Thoracic aorta (tissue), 2 donors: ENCODE measurements around the gene POLR3E. TPM values are rescaled to one million over a fixed set of nuclear protein-coding genes. Genes with fewer than 3 reads are reported as not detected.
A peak's percentile ranks its signal among the peaks of the same experiment; 100 is the strongest.

ENCODE experiments used
- ATAC-seq: fragments of 150-250 bp; one replicate; pipeline ENCODE4 v1.8.0; 2017; ENCODE audit warnings: low read depth; ENCODE audit not compliant: insufficient number of reproducible peaks, low FRiP score
- DNase-seq: peaks from one replicate; pipeline ENCODE4 v3.0.0-alpha.2; 2020; ENCODE audit warnings: low spot score
- H3K27ac ChIP-seq, 2 donors: fragments of 200-600 bp; sonication (generic); 1 replicate in 1 of 2; 2 replicates in 1 of 2; pipeline ENCODE4 v1.5.1; 2016; ENCODE audit warnings: mild to moderate bottlenecking in 2 of 2, moderate library complexity in 2 of 2
- H3K27me3 ChIP-seq: fragments of 200-600 bp; sonication (generic); replicated peaks from 2 replicates; pipeline ENCODE4 v1.6.0; 2016; ENCODE audit warnings: mild to moderate bottlenecking; ENCODE audit not compliant: insufficient read depth
- H3K36me3 ChIP-seq: fragments of 200-600 bp; sonication (generic); one replicate; pipeline ENCODE4 v1.5.1; 2016
- H3K4me1 ChIP-seq, 2 donors: fragments of 200-600 bp; sonication (generic); 1 replicate in 1 of 2; 2 replicates in 1 of 2; pipeline versions ENCODE4 v1.5.1 to v1.6.0; 2016; ENCODE audit warnings: low read depth in 2 of 2, mild to moderate bottlenecking in 1 of 2; ENCODE audit not compliant: control insufficient read depth in 1 of 2
- H3K4me3 ChIP-seq: fragments of 200-600 bp; sonication (generic); 2 replicates; pipeline ENCODE4 v1.5.1; 2016; ENCODE audit warnings: mild to moderate bottlenecking
- H3K9me3 ChIP-seq: fragments of 200-600 bp; sonication (generic); 2 replicates; pipeline ENCODE4 v1.5.1; 2016
- CTCF ChIP-seq: fragments of 200-600 bp; sonication (generic); IDR thresholded peaks from one replicate; pipeline ENCODE4 v1.5.1; 2019; ENCODE audit warnings: antibody characterized with exemption
- total RNA-seq, 2 donors: library from RNA; depleted of rRNA; stranded (reverse); fragments of >200 nt; gene quantifications; one replicate each; pipeline versions ENCODE4 v1.1.0 to v1.2.3, GENCODE V29; 2016

POLR3E gene
- total RNA-seq, 2 donors from 2014 or later: 62.9 to 112 TPM

GRCh38 chr16:22291860-22292318 lies 5.3 kb upstream of the POLR3E start:
- ATAC-seq: no peak
- no peak overlapping the region for H3K27ac ChIP-seq
- DNase-seq: no peak
- no peak for TF ChIP-seq CTCF
- no peaks in the 10 kb centered on the region for H3K36me3 ChIP-seq
- H3K4me3 ChIP-seq: no peak overlapping the region
- H3K27me3 ChIP-seq: no peaks in the 10 kb centered on the region
- no peaks in the 10 kb centered on the region for H3K9me3 ChIP-seq
- peaks cover 0 to 13% of the 10 kb centered on the region in 2 donors for H3K4me1 ChIP-seq

GRCh38 chr16:22292320-22292719 lies 4.9 kb upstream of the POLR3E start:
- Histone ChIP-seq H3K4me3 (no peak overlapping the region), H3K27me3 (no peaks in the 10 kb centered on the region), H3K4me1 (peaks cover 0 to 13% of the 10 kb centered on the region in 2 donors), H3K36me3 (no peaks in the 10 kb centered on the region), H3K27ac (no peak overlapping the region), H3K9me3 (no peaks in the 10 kb centered on the region)
- TF ChIP-seq CTCF: no peak
- ATAC-seq (no peak), DNase-seq (no peak)

GRCh38 chr16:22293137-22294106 lies 3.8 kb upstream of the POLR3E start:
- ATAC-seq (no peak), DNase-seq (no peak)
- Histone ChIP-seq H3K4me3 (no peak overlapping the region), H3K27ac (no peak overlapping the region), H3K9me3 (no peaks in the 10 kb centered on the region), H3K4me1 (peaks cover 0 to 13% of the 10 kb centered on the region in 2 donors), H3K27me3 (no peaks in the 10 kb centered on the region), H3K36me3 (no peaks in the 10 kb centered on the region)
- no peak for TF ChIP-seq CTCF

GRCh38 chr16:22296225-22297113 lies 740 bp upstream of the POLR3E start:
- no peak for TF ChIP-seq CTCF
- H3K9me3 ChIP-seq: no peaks in the 10 kb centered on the region
- no peaks in the 10 kb centered on the region for H3K27me3 ChIP-seq
- H3K27ac ChIP-seq: no peak overlapping the region
- peak overlapping the region; percentile 93 for H3K4me3 ChIP-seq
- H3K4me1 ChIP-seq: peaks cover 0 to 27% of the 10 kb centered on the region in 2 donors
- ATAC-seq: peak; percentile 0
- no peaks in the 10 kb centered on the region for H3K36me3 ChIP-seq
- DNase-seq: no peak
